GM12864 (cell line): ENCODE data around the gene PHLDB1.
A peak's percentile ranks its signal among the peaks of the same experiment; 100 is the strongest.

Experiments used
- DNase-seq: peaks from one replicate; pipeline ENCODE4 v3.0.0-alpha.2; 2011; ENCODE audit warnings: low read depth
- H3K4me3 ChIP-seq: 2 replicates; pipeline ENCODE4 v1.5.1; 2011; ENCODE audit warnings: mild to moderate bottlenecking, low read depth, low read length, control low read depth
- CTCF ChIP-seq: IDR thresholded peaks from 2 replicates; pipeline ENCODE4 v1.5.1; 2011; ENCODE audit warnings: low read depth, mild to moderate bottlenecking, moderate library complexity, low read length, control low read depth, inconsistent platforms; ENCODE audit errors: missing control alignments

PHLDB1 gene

GRCh38 chr11:118689852-118690552 is 82.6 kb downstream of the PHLDB1 start:
- DNase-seq = no peak

GRCh38 chr11:118690553-118691304 is 83.3 kb downstream of the PHLDB1 start:
- TF ChIP-seq CTCF = no peak
- no peak overlapping the region for H3K4me3 ChIP-seq
- no peak for DNase-seq

More at GRCh38 chr11:118689852-118690552, 82.6 kb downstream of the PHLDB1 start:
- TF ChIP-seq CTCF = peak; percentile 90
- 0 out of 2 replicates have a peak overlapping the region, but pooled peaks have one; percentile 15 for H3K4me3 ChIP-seq

- no peak overlapping the region for H3K4me3 ChIP-seq
- peak; percentile 55 for DNase-seq
- no peak for TF ChIP-seq CTCF
Observed at GRCh38 chr11:118691926-118692830, 84.8 kb downstream of the PHLDB1 start.

- TF ChIP-seq CTCF = no peak
- DNase-seq = no peak
- no peak overlapping the region for H3K4me3 ChIP-seq
Observed at GRCh38 chr11:118694185-118694584, 86.8 kb downstream of the PHLDB1 start.

- TF ChIP-seq CTCF = no peak
- no peak overlapping the region for H3K4me3 ChIP-seq
- DNase-seq = no peak
Observed at GRCh38 chr11:118694771-118695170, 87.4 kb downstream of the PHLDB1 start.

GRCh38 chr11:118696673-118697226 is 89.3 kb downstream of the PHLDB1 start:
- H3K4me3 ChIP-seq = no peak overlapping the region
- DNase-seq = no peak
- TF ChIP-seq CTCF = no peak
